PFSK-1 (cell line): Measurements from ENCODE around the gene KCNQ2.

ENCODE experiments used
- FOXP2 ChIP-seq: optimal IDR thresholded peaks from 2 replicates; pipeline ENCODE3; 2011; ENCODE audit warnings: borderline replicate concordance, control low read depth, inconsistent platforms; ENCODE audit not compliant: insufficient read depth; ENCODE audit errors: extremely low read length, extremely low read depth
- POLR2AphosphoS5 ChIP-seq: IDR thresholded peaks from 2 replicates; pipeline ENCODE4 v1.6.1; 2012; ENCODE audit warnings: low read depth, mild to moderate bottlenecking, control low read depth, low read length, moderate library complexity
- REST ChIP-seq, 2 experiments: IDR thresholded peaks; 2 replicates each; pipeline versions ENCODE4 v1.6.1 to v1.8.0; 2011 to 2012; ENCODE audit warnings: low read depth in 2 of 2, low read length in 2 of 2, control low read depth in 1 of 2, inconsistent platforms in 1 of 2, mild to moderate bottlenecking in 1 of 2, moderate library complexity in 1 of 2; ENCODE audit not compliant: insufficient read depth in 1 of 2
- SIN3A ChIP-seq: IDR thresholded peaks from 2 replicates; pipeline ENCODE4 v1.6.1; 2012; ENCODE audit warnings: mild to moderate bottlenecking, low read length, moderate library complexity, borderline replicate concordance; ENCODE audit not compliant: insufficient read depth
- TAF1 ChIP-seq: IDR thresholded peaks from 2 replicates; pipeline ENCODE4 v1.6.1; 2012; ENCODE audit warnings: low read length, control low read depth, borderline replicate concordance; ENCODE audit not compliant: insufficient read depth

KCNQ2 gene

GRCh38 chr20:63371291-63371865 is 101.1 kb downstream of the KCNQ2 start:
- TF ChIP-seq FOXP2 (no peak), REST (IDR thresholded peaks at IDR 0.05; ENCODE audit: insufficient read depth in 1 of 2, low read depth in 2 of 2, low read length in 2 of 2) (no peak), TAF1 (no peak), SIN3A (no peak), POLR2AphosphoS5 (no peak)

- TF ChIP-seq SIN3A (no peak), POLR2AphosphoS5 (no peak), FOXP2 (no peak), TAF1 (no peak), REST (IDR thresholded peaks at IDR 0.05; ENCODE audit: insufficient read depth in 1 of 2, low read depth in 2 of 2, low read length in 2 of 2) (no peak)
Measured at GRCh38 chr20:63370618-63371187, 101.8 kb downstream of the KCNQ2 start.

- TF ChIP-seq TAF1: no peak
- TF ChIP-seq FOXP2: no peak
- TF ChIP-seq REST (IDR thresholded peaks at IDR 0.05; ENCODE audit: insufficient read depth in 1 of 2, low read depth in 2 of 2, low read length in 2 of 2): no peak
- no peak for TF ChIP-seq SIN3A
- TF ChIP-seq POLR2AphosphoS5: no peak
Measured at GRCh38 chr20:63369724-63370617, 102.5 kb downstream of the KCNQ2 start.

- no peak for TF ChIP-seq TAF1
- TF ChIP-seq POLR2AphosphoS5: no peak
- no peak for TF ChIP-seq FOXP2
- no peak for TF ChIP-seq REST (IDR thresholded peaks at IDR 0.05; ENCODE audit: insufficient read depth in 1 of 2, low read depth in 2 of 2, low read length in 2 of 2)
- no peak for TF ChIP-seq SIN3A
Measured at GRCh38 chr20:63369024-63369530, 103.4 kb downstream of the KCNQ2 start.
